Thymus (tissue), 11 donors: Measurements from ENCODE around the gene DIAPH2. TPM values are rescaled to one million over a fixed set of nuclear protein-coding genes. Genes with fewer than 3 reads are reported as not detected.

Experiments used
- DNase-seq, 9 donors: peaks; one replicate each; pipeline ENCODE4 v3.0.0-alpha.2; 2013; ENCODE audit warnings: low spot score in 9 of 9, low read depth in 6 of 9, missing footprints in 1 of 9
- H3K27ac ChIP-seq, 2 donors: one replicate each; pipeline ENCODE4 v1.5.1; 2013; ENCODE audit warnings: control low read depth in 1 of 2, low read depth in 1 of 2, low read length in 1 of 2, mild to moderate bottlenecking in 1 of 2, moderate library complexity in 1 of 2
- H3K27me3 ChIP-seq, 2 donors: one replicate each; pipeline ENCODE4 v1.5.1; 2013; ENCODE audit warnings: low read length in 1 of 2; ENCODE audit not compliant: control insufficient read depth in 2 of 2, insufficient read depth in 1 of 2
- H3K36me3 ChIP-seq, 2 donors: one replicate each; pipeline ENCODE4 v1.5.1; 2013; ENCODE audit warnings: low read length in 1 of 2, mild to moderate bottlenecking in 1 of 2, moderate library complexity in 1 of 2; ENCODE audit not compliant: control insufficient read depth in 2 of 2, insufficient read depth in 2 of 2
- H3K4me1 ChIP-seq, 2 donors: one replicate each; pipeline ENCODE4 v1.5.1; 2013; ENCODE audit warnings: low read length in 2 of 2; ENCODE audit not compliant: control insufficient read depth in 2 of 2, insufficient read depth in 2 of 2
- H3K4me3 ChIP-seq, 2 donors: one replicate each; pipeline ENCODE4 v1.5.1; 2013; ENCODE audit warnings: low read length in 2 of 2, control low read depth in 1 of 2, mild to moderate bottlenecking in 1 of 2
- H3K9me3 ChIP-seq, 2 donors: one replicate each; pipeline ENCODE4 v1.5.1; 2013; ENCODE audit warnings: low read length in 1 of 2, mild to moderate bottlenecking in 1 of 2; ENCODE audit not compliant: control insufficient read depth in 2 of 2, insufficient read depth in 1 of 2
- WGBS: extraction: QIAGEN DNeasy Blood & Tissue Kit; methylation state at CpG from one replicate; pipeline ENCODE4 v1.1.7; 2013; 5-methylcytosine and 5-hydroxymethylcytosine counted together
- polyA plus RNA-seq: library from polyadenylated mRNA; stranded (reverse); fragments of 200-250 nt; gene quantifications from one replicate; pipeline ENCODE4 v1.2.3, GENCODE V29; 2013
- total RNA-seq: library from RNA; stranded (reverse); fragments of 120-200 nt; gene quantifications from one replicate; pipeline ENCODE4 v1.2.4, GENCODE V29; 2013
- donor health status: healthy.

Gene DIAPH2
- total and polyA plus RNA-seq, 2 donors: 4.8 to 13.1 TPM

- no peak for DNase-seq
- no peak overlapping the region for H3K4me3 ChIP-seq
- H3K27me3 ChIP-seq: no peaks in the 10 kb centered on the region
- no peaks in the 10 kb centered on the region for H3K36me3 ChIP-seq
- H3K9me3 ChIP-seq: no peaks in the 10 kb centered on the region
- H3K4me1 ChIP-seq: no peaks in the 10 kb centered on the region
- H3K27ac ChIP-seq: no peak overlapping the region
- 94% methylated on average over 1 of the region's 1 CpG for WGBS
Measured at GRCh38 chrX:97494756-97495372, 810.2 kb downstream of the DIAPH2 start.

DNA sequence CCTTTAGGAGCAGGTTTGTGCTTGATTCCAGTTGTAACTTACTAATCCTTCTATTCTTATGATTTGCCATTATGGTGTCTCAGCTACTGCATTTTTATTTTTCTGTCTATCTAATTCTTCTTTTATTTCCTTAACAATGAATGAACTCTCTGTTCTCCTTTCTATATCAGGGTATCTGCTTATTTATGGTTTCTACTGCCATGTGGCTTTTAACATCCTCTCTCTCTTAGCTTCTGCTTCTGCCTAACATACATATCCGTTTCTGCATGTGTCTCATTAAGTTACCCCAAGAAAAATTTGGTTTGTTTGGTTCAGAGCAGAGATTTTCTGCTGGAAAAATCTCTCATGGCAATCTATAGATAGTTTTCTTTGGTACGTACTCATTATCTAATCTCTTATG, 813.5 kb downstream of the DIAPH2 start:
- H3K36me3 ChIP-seq: no peaks in the 10 kb centered on the region
- H3K4me3 ChIP-seq: no peak overlapping the region
- no peak for DNase-seq
- no peaks in the 10 kb centered on the region for H3K9me3 ChIP-seq
- no peaks in the 10 kb centered on the region for H3K27me3 ChIP-seq
- no peak overlapping the region for H3K27ac ChIP-seq
- no peaks in the 10 kb centered on the region for H3K4me1 ChIP-seq
- WGBS: 79% methylated on average over 2 of the region's 2 CpGs

GRCh38 chrX:97504431-97504830, 819.8 kb downstream of the DIAPH2 start:
- Histone ChIP-seq H3K9me3 (no peaks in the 10 kb centered on the region), H3K27ac (no peak overlapping the region), H3K27me3 (no peaks in the 10 kb centered on the region), H3K36me3 (no peaks in the 10 kb centered on the region), H3K4me1 (no peaks in the 10 kb centered on the region), H3K4me3 (no peak overlapping the region)
- no peak for DNase-seq

- Histone ChIP-seq H3K9me3 (no peaks in the 10 kb centered on the region), H3K4me1 (no peaks in the 10 kb centered on the region), H3K27me3 (no peaks in the 10 kb centered on the region), H3K36me3 (no peaks in the 10 kb centered on the region), H3K27ac (no peak overlapping the region), H3K4me3 (no peak overlapping the region)
- WGBS: 98% methylated on average over 2 of the region's 2 CpGs
- no peak for DNase-seq
Measured at GRCh38 chrX:97517763-97518162, 833.1 kb downstream of the DIAPH2 start.

- DNase-seq: no peak
- Histone ChIP-seq H3K36me3 (no peaks in the 10 kb centered on the region), H3K9me3 (no peaks in the 10 kb centered on the region), H3K27ac (no peak overlapping the region), H3K4me3 (no peak overlapping the region), H3K4me1 (no peaks in the 10 kb centered on the region), H3K27me3 (no peaks in the 10 kb centered on the region)
- WGBS: 98% methylated on average over 2 of the region's 2 CpGs
Measured at GRCh38 chrX:97522307-97522706, 837.7 kb downstream of the DIAPH2 start.

DNA sequence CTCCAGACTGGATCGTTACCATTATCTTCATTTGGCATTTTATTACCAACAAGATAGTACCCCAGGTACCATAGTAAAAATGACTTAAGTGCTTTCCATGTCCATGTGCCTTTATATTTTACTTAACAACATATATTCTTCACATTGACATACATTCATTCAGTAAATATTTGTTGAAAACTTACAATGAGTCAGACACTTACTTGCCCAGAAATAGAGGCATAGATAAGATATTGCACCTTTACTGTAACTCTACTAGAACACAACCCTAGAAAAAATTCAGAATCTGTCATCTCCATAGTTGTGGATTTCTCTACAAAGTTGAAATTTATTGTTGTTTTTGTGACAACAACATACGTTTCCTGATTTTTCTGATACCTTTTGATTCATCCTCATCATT, 839.7 kb downstream of the DIAPH2 start:
- WGBS: 97% methylated on average over 2 of the region's 2 CpGs
- no peak for DNase-seq
- no peaks in the 10 kb centered on the region for H3K4me1 ChIP-seq
- H3K27ac ChIP-seq: no peak overlapping the region
- no peaks in the 10 kb centered on the region for H3K9me3 ChIP-seq
- H3K36me3 ChIP-seq: no peaks in the 10 kb centered on the region
- no peak overlapping the region for H3K4me3 ChIP-seq
- no peaks in the 10 kb centered on the region for H3K27me3 ChIP-seq

- no peak for DNase-seq
- no peak overlapping the region for H3K27ac ChIP-seq
- H3K4me3 ChIP-seq: no peak overlapping the region
- no peaks in the 10 kb centered on the region for H3K4me1 ChIP-seq
- no peaks in the 10 kb centered on the region for H3K9me3 ChIP-seq
- no peaks in the 10 kb centered on the region for H3K27me3 ChIP-seq
- H3K36me3 ChIP-seq: no peaks in the 10 kb centered on the region
- 97% methylated on average over 3 of the region's 3 CpGs for WGBS
Measured at GRCh38 chrX:97524997-97525396, 840.4 kb downstream of the DIAPH2 start.

GRCh38 chrX:97525981-97526380, 841.3 kb downstream of the DIAPH2 start:
- no peaks in the 10 kb centered on the region for H3K9me3 ChIP-seq
- no peak for DNase-seq
- no peak overlapping the region for H3K4me3 ChIP-seq
- whole genome bisulfite sequencing: 93% methylated on average over 3 of the region's 3 CpGs
- no peaks in the 10 kb centered on the region for H3K27me3 ChIP-seq
- no peaks in the 10 kb centered on the region for H3K36me3 ChIP-seq
- H3K4me1 ChIP-seq: no peaks in the 10 kb centered on the region
- H3K27ac ChIP-seq: no peak overlapping the region

DNA sequence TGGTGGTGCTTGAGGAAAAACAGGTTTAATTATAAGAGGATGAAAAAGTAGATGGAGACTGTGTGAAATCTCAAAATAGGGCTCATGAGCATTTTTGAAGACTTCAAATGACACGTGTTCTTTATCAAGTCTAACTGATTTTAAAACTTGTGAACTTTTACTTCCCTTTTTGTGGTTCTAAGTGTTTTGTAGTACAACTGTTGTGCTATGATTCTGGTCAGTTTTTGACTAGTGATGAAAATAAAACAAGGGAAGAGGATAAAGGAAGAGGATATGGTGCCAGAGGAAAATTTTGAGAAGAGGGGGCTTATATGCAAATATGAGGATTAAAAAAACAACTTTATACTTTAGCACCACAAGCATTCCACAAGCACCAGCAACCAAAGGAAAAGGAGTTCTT, 843.1 kb downstream of the DIAPH2 start:
- Histone ChIP-seq H3K9me3 (no peaks in the 10 kb centered on the region), H3K4me1 (no peaks in the 10 kb centered on the region), H3K4me3 (no peak overlapping the region), H3K27ac (no peak overlapping the region), H3K27me3 (no peaks in the 10 kb centered on the region), H3K36me3 (no peaks in the 10 kb centered on the region)
- 9% methylated on average over 1 of the region's 1 CpG for WGBS
- no peak for DNase-seq
